WTC11 (cell line): ENCODE results near the gene EPO. TPM values are rescaled to one million over a fixed set of nuclear protein-coding genes. Genes with fewer than 3 reads are reported as not detected.

Experiments used
- ATAC-seq: fragments of 200-7000 bp; cut with Tn5 transposase; 2 replicates; pipeline ENCODE4 v1.10.0; 2021; ENCODE audit warnings: mild to moderate bottlenecking, moderate library complexity
- CTCF ChIA-PET: fragments of 300-600 bp; sonication (Branson Sonifier 250); formaldehyde crosslinking; loops from one replicate; lab custom pipeline; 2021; ENCODE audit warnings: antibody characterized with exemption; lab: Charles Lee
- POLR2A ChIA-PET: fragments of 350-600 bp; sonication (Branson Sonifier 250); formaldehyde crosslinking; loops from one replicate; lab custom pipeline; 2021; ENCODE audit warnings: antibody characterized with exemption; lab: Charles Lee
- DNase-seq: peaks from one replicate; pipeline ENCODE4 v3.0.0; 2021; ENCODE audit warnings: low spot score
- H3K27ac Mint-ChIP-seq: 2 replicates; pipeline ENCODE4 v1.8.0; 2021; ENCODE audit warnings: mixed read lengths
- H3K27me3 Mint-ChIP-seq: 2 replicates; pipeline ENCODE4 v1.8.0; 2021; ENCODE audit warnings: low read depth, mild to moderate bottlenecking, moderate library complexity, mixed read lengths
- H3K36me3 Mint-ChIP-seq: 2 replicates; pipeline ENCODE4 v1.8.0; 2021; ENCODE audit warnings: mixed read lengths
- H3K4me1 Mint-ChIP-seq: 2 replicates; pipeline ENCODE4 v1.8.0; 2022; ENCODE audit warnings: mixed read lengths
- H3K4me3 Mint-ChIP-seq: 2 replicates; pipeline ENCODE4 v1.8.0; 2021; ENCODE audit warnings: mild to moderate bottlenecking, moderate library complexity, mixed read lengths
- H3K9me3 Mint-ChIP-seq: 2 replicates; pipeline ENCODE4 v1.8.0; 2021; ENCODE audit warnings: mixed read lengths
- ATF1 ChIP-seq: sonication (generic); formaldehyde crosslinking; IDR thresholded peaks from 2 replicates; pipeline ENCODE4 v1.8.1; 2023; ENCODE audit warnings: mild to moderate bottlenecking, moderate library complexity, missing genetic modification reagents
- CBFB ChIP-seq: sonication (generic); formaldehyde crosslinking; IDR thresholded peaks from 2 replicates; pipeline ENCODE4 v1.8.1; 2022; ENCODE audit warnings: mild to moderate bottlenecking, low read depth, missing genetic modification reagents
- CREM ChIP-seq: sonication (generic); formaldehyde crosslinking; IDR thresholded peaks from 2 replicates; pipeline ENCODE4 v1.8.1; 2022; ENCODE audit warnings: mild to moderate bottlenecking, missing genetic modification reagents, moderate library complexity
- E2F1 ChIP-seq: sonication (generic); formaldehyde crosslinking; IDR thresholded peaks from 2 replicates; pipeline ENCODE4 v1.8.0; 2022; ENCODE audit warnings: mild to moderate bottlenecking, missing genetic modification reagents
- ESRRA ChIP-seq: sonication (generic); formaldehyde crosslinking; IDR thresholded peaks from 2 replicates; pipeline ENCODE4 v1.8.1; 2022; ENCODE audit warnings: mild to moderate bottlenecking, missing genetic modification reagents, borderline replicate concordance
- FOXJ3 ChIP-seq: sonication (generic); formaldehyde crosslinking; IDR thresholded peaks from 2 replicates; pipeline ENCODE4 v1.9.0; 2021; ENCODE audit warnings: missing genetic modification reagents, mild to moderate bottlenecking, borderline replicate concordance
- FOXK1 ChIP-seq: sonication (generic); formaldehyde crosslinking; IDR thresholded peaks from 2 replicates; pipeline ENCODE4 v1.8.0; 2022; ENCODE audit warnings: mild to moderate bottlenecking, moderate library complexity, missing genetic modification reagents
- FOXP1 ChIP-seq: sonication (generic); formaldehyde crosslinking; IDR thresholded peaks from 2 replicates; pipeline ENCODE4 v1.8.0; 2022; ENCODE audit warnings: missing genetic modification reagents, mild to moderate bottlenecking, moderate library complexity, borderline replicate concordance
- GTF2I ChIP-seq: fragments of 250-450 bp; sonication (Bioruptor Pico); conservative IDR thresholded peaks from 2 replicates; pipeline ENCODE4 v1.4.0; 2021; ENCODE audit warnings: mild to moderate bottlenecking
- JUN ChIP-seq: sonication (generic); formaldehyde crosslinking; IDR thresholded peaks from 2 replicates; pipeline ENCODE4 v1.8.0; 2023; ENCODE audit warnings: mild to moderate bottlenecking, missing genetic modification reagents
- MYBL2 ChIP-seq: sonication (generic); formaldehyde crosslinking; IDR thresholded peaks from 2 replicates; pipeline ENCODE4 v1.8.1; 2023; ENCODE audit warnings: mild to moderate bottlenecking, moderate library complexity, missing genetic modification reagents
- NFATC4 ChIP-seq: fragments of 250-450 bp; sonication (Bioruptor Pico); IDR thresholded peaks from 2 replicates; pipeline ENCODE4 v1.9.0; 2021; ENCODE audit warnings: mild to moderate bottlenecking
- NFE2L1 ChIP-seq: sonication (generic); formaldehyde crosslinking; IDR thresholded peaks from 2 replicates; pipeline ENCODE4 v1.8.1; 2023; ENCODE audit warnings: missing genetic modification reagents
- NFYB ChIP-seq: sonication (generic); formaldehyde crosslinking; conservative IDR thresholded peaks from 2 replicates; pipeline ENCODE4 v1.8.0; 2022; ENCODE audit warnings: low read depth, missing genetic modification reagents
- NR2C2 ChIP-seq: sonication (generic); formaldehyde crosslinking; IDR thresholded peaks from 2 replicates; pipeline ENCODE4 v1.8.0; 2022; ENCODE audit warnings: mild to moderate bottlenecking, missing genetic modification reagents
- OVOL2 ChIP-seq: fragments of 250-450 bp; sonication (Bioruptor Pico); IDR thresholded peaks from 2 replicates; pipeline ENCODE4 v1.9.0; 2021; ENCODE audit warnings: mild to moderate bottlenecking, borderline replicate concordance
- PREB ChIP-seq: sonication (generic); formaldehyde crosslinking; IDR thresholded peaks from 2 replicates; pipeline ENCODE4 v1.8.1; 2022; ENCODE audit warnings: mild to moderate bottlenecking, missing genetic modification reagents, moderate library complexity, borderline replicate concordance
- PRRX2 ChIP-seq: fragments of 250-450 bp; sonication (Bioruptor Pico); IDR thresholded peaks from 2 replicates; pipeline ENCODE4 v1.8.0; 2021; ENCODE audit warnings: mild to moderate bottlenecking
- SMAD3 ChIP-seq: sonication (generic); formaldehyde crosslinking; IDR thresholded peaks from 2 replicates; pipeline ENCODE4 v1.8.0; 2022; ENCODE audit warnings: missing genetic modification reagents, mild to moderate bottlenecking, borderline replicate concordance
- TEAD1 ChIP-seq: sonication (generic); formaldehyde crosslinking; IDR thresholded peaks from 2 replicates; pipeline ENCODE4 v1.8.0; 2022; ENCODE audit warnings: mild to moderate bottlenecking, missing genetic modification reagents
- TP53 ChIP-seq: sonication (generic); formaldehyde crosslinking; IDR thresholded peaks from 2 replicates; pipeline ENCODE4 v1.8.1; 2023; ENCODE audit warnings: mild to moderate bottlenecking, missing genetic modification reagents
- ZBTB43 ChIP-seq: sonication (generic); formaldehyde crosslinking; IDR thresholded peaks from 2 replicates; pipeline ENCODE4 v1.8.1; 2023; ENCODE audit warnings: mild to moderate bottlenecking, missing genetic modification reagents
- ZNF121 ChIP-seq: sonication (generic); formaldehyde crosslinking; IDR thresholded peaks from 2 replicates; pipeline ENCODE4 v1.8.0; 2023; ENCODE audit warnings: missing genetic modification reagents
- ZNF396 ChIP-seq: fragments of 250-450 bp; sonication (Bioruptor Pico); IDR thresholded peaks from 2 replicates; pipeline ENCODE4 v1.8.0; 2021; ENCODE audit warnings: mild to moderate bottlenecking, moderate library complexity, borderline replicate concordance
- total RNA-seq: library from RNA; stranded (reverse); gene quantifications from 3 replicates; pipeline ENCODE4 v1.2.3, GENCODE V29; 2021
- TF ChIP-seq, protein P1 (sequence below): sonication (generic); formaldehyde crosslinking; IDR thresholded peaks from 2 replicates; pipeline ENCODE4 v1.8.1; 2022; ENCODE audit warnings: missing genetic modification reagents, borderline replicate concordance
- TF ChIP-seq, protein P2 (sequence below): sonication (generic); formaldehyde crosslinking; conservative IDR thresholded peaks from 2 replicates; pipeline ENCODE4 v1.8.1; 2023; ENCODE audit warnings: mild to moderate bottlenecking, low read depth, missing genetic modification reagents, moderate library complexity
- TF ChIP-seq, protein P3 (sequence below): fragments of 200-600 bp; IDR thresholded peaks from 2 replicates; pipeline ENCODE4 v1.8.0; 2022; ENCODE audit warnings: antibody characterized with exemption

EPO gene
- total RNA-seq, 1 experiment from 2014 or later, result 0.63 TPM

DNA sequence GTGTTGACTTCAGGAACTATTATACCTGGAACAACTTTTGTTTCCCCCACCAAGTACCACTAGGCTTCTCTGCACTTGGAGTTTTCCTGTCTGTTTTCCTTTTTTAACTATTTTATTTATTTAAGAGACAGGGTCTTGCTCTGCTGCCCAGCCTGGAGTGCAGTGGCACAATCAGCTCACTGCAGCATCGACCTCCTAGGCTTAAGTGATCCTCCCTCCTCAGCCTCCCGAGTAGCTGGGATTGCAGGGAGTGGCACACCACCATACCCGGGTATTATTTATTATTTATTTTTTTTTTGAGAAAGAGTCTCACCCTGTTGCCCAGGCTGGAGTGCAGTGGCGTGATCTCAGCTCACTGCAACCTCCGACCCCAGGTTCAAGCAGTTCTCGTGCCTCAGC is 24.1 kb upstream of the EPO start:
- Mint-ChIP-seq H3K27me3 (no peaks in the 10 kb centered on the region), H3K4me1 (peaks cover 44% of the 10 kb centered on the region), H3K4me3 (peak overlapping the region; percentile 63), H3K36me3 (peaks cover 9% of the 10 kb centered on the region), H3K27ac (peak overlapping the region; percentile 93), H3K9me3 (no peaks in the 10 kb centered on the region)
- DNase-seq, result no peak
- TF ChIP-seq FOXJ3 (no peak), ATF1 (no peak), TP53 (CRISPR knock-in tag) (no peak), ZNF121 (CRISPR knock-in tag) (peak; percentile 98), NFATC4 (CRISPR knock-in tag) (no peak), PRRX2 (no peak), CREM (CRISPR knock-in tag) (no peak), OVOL2 (CRISPR knock-in tag) (no peak), TEAD1 (CRISPR knock-in tag) (no peak), FOXK1 (CRISPR knock-in tag) (no peak), NFE2L1 (no peak), ESRRA (CRISPR knock-in tag) (no peak), GTF2I (CRISPR knock-in tag) (peak; percentile 91), MYBL2 (CRISPR knock-in tag) (no peak)
- TF ChIP-seq, protein P1, sequence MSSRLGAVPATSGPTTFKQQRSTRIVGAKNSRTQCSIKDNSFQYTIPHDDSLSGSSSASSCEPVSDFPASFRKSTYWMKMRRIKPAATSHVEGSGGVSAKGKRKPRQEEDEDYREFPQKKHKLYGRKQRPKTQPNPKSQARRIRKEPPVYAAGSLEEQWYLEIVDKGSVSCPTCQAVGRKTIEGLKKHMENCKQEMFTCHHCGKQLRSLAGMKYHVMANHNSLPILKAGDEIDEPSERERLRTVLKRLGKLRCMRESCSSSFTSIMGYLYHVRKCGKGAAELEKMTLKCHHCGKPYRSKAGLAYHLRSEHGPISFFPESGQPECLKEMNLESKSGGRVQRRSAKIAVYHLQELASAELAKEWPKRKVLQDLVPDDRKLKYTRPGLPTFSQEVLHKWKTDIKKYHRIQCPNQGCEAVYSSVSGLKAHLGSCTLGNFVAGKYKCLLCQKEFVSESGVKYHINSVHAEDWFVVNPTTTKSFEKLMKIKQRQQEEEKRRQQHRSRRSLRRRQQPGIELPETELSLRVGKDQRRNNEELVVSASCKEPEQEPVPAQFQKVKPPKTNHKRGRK, result no peak
- POLR2A ChIA-PET, result interaction anchor here (5.4 kb wide), 1 partner anchor 10 kb away, joined by 30 read pairs; the partner anchor contains the start of gene POP7
- ATAC-seq, result no peak
- CTCF ChIA-PET, result interaction anchor here (1.1 to 8.5 kb wide), 6 partner anchors 7 to 156 kb away, joined by 4 to 108 read pairs (median 9); partner anchors contain the start of genes MOSPD3, POP7 and SLC12A9

GRCh38 chr7:100699018-100699417 is 21.2 kb upstream of the EPO start:
- no peaks in the 10 kb centered on the region for H3K9me3 Mint-ChIP-seq
- H3K27me3 Mint-ChIP-seq, result no peaks in the 10 kb centered on the region
- DNase-seq (no peak), ATAC-seq (no peak)
- ChIA-PET POLR2A (no interaction called here), CTCF (interaction anchor here (0.7 to 1.3 kb wide), 3 partner anchors 26 to 68 kb away, joined by 4 to 7 read pairs (median 4); no protein-coding TSS in a partner anchor)
- H3K36me3 Mint-ChIP-seq, result no peaks in the 10 kb centered on the region
- no peak overlapping the region for H3K4me3 Mint-ChIP-seq
- no peak overlapping the region for H3K27ac Mint-ChIP-seq
- peaks cover 24% of the 10 kb centered on the region for H3K4me1 Mint-ChIP-seq
- TF ChIP-seq ATF1 (no peak), ZBTB43 (CRISPR knock-in tag) (no peak), PRRX2 (no peak), CBFB (no peak), E2F1 (CRISPR knock-in tag) (no peak), FOXP1 (CRISPR knock-in tag) (no peak), NR2C2 (CRISPR knock-in tag) (no peak), JUN (CRISPR knock-in tag) (no peak), PREB (CRISPR knock-in tag) (no peak), NFE2L1 (no peak), NFYB (CRISPR knock-in tag) (no peak), TEAD1 (CRISPR knock-in tag) (no peak), ZNF396 (CRISPR knock-in tag) (no peak), SMAD3 (CRISPR knock-in tag) (no peak)
- TF ChIP-seq, protein P2, sequence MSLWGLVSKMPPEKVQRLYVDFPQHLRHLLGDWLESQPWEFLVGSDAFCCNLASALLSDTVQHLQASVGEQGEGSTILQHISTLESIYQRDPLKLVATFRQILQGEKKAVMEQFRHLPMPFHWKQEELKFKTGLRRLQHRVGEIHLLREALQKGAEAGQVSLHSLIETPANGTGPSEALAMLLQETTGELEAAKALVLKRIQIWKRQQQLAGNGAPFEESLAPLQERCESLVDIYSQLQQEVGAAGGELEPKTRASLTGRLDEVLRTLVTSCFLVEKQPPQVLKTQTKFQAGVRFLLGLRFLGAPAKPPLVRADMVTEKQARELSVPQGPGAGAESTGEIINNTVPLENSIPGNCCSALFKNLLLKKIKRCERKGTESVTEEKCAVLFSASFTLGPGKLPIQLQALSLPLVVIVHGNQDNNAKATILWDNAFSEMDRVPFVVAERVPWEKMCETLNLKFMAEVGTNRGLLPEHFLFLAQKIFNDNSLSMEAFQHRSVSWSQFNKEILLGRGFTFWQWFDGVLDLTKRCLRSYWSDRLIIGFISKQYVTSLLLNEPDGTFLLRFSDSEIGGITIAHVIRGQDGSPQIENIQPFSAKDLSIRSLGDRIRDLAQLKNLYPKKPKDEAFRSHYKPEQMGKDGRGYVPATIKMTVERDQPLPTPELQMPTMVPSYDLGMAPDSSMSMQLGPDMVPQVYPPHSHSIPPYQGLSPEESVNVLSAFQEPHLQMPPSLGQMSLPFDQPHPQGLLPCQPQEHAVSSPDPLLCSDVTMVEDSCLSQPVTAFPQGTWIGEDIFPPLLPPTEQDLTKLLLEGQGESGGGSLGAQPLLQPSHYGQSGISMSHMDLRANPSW (CRISPR knock-in tag), result no peak
- TF ChIP-seq, protein P3, sequence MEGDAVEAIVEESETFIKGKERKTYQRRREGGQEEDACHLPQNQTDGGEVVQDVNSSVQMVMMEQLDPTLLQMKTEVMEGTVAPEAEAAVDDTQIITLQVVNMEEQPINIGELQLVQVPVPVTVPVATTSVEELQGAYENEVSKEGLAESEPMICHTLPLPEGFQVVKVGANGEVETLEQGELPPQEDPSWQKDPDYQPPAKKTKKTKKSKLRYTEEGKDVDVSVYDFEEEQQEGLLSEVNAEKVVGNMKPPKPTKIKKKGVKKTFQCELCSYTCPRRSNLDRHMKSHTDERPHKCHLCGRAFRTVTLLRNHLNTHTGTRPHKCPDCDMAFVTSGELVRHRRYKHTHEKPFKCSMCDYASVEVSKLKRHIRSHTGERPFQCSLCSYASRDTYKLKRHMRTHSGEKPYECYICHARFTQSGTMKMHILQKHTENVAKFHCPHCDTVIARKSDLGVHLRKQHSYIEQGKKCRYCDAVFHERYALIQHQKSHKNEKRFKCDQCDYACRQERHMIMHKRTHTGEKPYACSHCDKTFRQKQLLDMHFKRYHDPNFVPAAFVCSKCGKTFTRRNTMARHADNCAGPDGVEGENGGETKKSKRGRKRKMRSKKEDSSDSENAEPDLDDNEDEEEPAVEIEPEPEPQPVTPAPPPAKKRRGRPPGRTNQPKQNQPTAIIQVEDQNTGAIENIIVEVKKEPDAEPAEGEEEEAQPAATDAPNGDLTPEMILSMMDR, result no peak
